HUDEP-2 (cell line): ENCODE measurements around the gene CTXN3.
"Not testable (repeated sequence)": the region's sequence is repeated elsewhere in the genome, so short reads cannot be mapped to it uniquely, and the experiment has no call there.

ENCODE experiments used
- DNase-seq, 76 experiments: peaks; one replicate each; lab custom pipeline; 2025; ENCODE audit not compliant: unreplicated experiment in 76 of 76; lab: John Stamatoyannopoulos, UW

Gene CTXN3

DNA sequence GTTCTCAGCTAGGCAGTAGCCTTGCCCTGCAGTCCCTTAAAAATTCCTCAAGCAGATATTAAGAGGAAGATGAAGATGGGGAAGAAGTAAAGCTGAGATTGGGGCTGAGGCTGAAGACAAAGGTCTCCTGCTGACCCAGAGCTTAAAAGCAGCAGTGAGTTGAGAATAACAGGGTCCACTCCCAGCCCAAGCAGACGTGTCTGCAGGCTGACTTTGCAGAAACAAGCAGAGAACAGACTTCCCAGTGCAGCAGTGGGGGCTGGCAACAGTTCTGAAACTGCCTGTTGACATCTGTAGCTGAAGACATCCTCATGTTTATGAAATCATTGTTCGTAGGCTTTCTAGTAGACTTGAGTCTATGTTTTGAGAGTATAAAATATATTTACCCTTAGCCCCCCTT is 1.1 kb downstream of the CTXN3 start:
- no peak for DNase-seq

DNA sequence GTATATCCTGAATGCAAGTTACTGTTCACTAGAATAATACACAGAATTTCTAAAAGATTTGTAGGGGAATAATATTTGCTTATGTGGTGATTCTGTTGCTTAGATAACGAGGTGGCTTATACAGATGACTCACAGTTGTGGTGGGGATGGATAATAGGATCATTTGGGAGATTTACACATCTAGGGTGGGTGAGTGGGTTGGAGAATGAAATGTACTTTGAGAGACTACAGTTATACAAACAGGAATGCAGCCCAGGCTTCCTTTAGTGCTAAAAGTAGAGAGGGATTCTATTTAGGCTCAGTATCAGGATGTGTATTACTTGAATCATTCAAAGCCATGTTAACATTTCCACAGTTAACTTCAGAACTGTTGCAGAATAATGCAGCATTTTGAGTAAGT is 1.8 kb downstream of the CTXN3 start:
- DNase-seq = no peak

DNA sequence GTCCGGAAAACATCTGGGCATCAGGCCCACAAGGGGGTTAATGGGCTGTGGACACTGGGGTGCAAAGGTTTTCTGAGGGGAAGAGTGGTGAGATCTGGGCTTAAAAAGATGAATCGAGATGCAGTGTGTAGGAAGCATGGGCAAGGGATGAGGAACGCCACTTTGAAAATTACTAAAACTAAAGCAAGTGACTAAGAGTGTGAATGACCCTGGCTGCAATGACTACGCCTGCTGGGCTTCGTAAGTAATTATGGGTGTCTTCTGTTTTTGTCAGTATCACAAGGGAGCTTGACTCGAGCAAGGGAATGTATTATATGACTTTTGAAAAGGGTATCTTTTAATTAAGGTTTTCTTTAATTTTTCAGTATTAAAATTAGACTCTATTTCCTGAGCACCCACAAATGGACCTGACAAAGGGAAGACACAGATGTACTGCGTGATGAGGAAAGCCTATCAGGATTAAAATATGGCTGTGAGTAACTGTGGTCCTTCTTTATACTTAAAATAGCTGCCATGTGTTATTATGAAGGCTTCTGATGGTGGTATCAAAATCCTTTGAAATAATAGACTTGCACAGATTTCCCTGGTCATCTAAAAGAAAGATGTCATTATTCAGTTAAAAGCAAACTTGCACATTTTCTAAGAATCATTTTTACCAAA is 4.2 kb downstream of the CTXN3 start:
- no peak for DNase-seq

DNA sequence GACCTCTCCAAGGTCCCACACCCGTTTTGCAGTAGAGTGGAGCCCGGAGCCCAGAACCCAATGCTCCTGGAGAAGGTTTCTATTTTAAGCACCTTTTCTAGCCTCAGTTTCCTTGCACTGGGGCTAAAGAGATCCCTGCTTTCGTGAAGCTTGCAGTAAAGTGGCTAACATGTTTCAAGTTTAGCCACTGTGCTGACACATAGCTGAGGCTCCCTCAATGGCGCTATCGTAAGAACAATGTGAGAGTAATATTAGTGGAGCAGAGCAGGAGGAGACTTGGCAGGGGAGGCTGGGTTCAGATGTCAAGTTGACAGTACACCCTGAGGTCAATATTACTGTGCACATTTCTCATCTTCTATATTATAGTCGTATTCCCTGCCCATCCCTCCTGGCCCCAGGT is 7.9 kb downstream of the CTXN3 start:
- no peak for DNase-seq

DNA sequence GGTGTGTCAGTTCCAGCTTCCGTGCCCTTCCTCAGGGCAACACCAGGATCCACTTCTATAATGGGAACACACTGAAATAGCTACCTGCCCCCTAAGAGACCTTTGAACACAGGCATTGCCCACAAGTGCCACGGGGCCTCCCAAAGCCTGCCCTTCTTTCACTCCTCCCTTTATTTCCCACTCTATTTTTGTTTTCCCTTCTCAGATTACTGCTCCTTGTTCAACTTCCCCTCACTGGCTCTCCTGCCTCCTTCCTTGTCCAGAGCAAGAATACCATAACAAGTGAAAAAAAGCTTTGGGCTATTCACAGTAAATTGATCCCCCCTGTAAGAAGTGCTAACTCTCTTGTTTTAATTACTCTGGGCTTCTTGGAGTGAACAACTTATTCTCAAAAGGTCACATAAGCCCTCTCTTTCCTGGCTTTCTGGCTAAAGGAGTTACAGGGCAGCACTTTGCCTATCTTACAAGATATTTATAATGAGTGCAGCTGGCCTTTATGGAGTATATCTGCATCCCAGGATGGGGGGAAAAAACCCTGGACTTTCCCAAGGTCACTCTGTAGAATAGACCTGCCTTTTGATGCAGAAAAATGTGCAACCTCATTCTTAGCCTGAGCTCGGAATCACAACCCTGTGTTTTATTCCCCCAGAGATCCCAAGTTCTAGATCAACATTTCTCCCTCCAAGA is 11.3 kb downstream of the CTXN3 start:
- no peak for DNase-seq

DNA sequence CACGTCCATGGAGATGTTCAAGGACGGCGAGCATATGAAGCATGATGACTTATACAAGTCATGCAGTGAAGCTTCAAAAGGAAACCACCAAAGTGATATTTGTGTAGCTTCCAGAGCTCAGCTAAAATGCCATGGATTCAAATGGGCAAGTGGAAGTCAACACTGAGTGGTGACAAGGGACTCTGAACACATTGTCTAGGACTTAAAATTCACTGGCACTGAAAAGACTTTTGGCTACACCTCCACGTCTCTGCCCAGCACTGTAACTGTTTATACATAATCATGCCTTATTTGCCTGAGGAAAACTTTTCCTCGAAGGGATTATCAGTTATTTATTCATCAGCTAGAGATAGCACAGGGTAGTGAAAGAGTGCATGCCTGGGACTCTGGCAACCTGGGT is 15.2 kb downstream of the CTXN3 start:
- no peak for DNase-seq

DNA sequence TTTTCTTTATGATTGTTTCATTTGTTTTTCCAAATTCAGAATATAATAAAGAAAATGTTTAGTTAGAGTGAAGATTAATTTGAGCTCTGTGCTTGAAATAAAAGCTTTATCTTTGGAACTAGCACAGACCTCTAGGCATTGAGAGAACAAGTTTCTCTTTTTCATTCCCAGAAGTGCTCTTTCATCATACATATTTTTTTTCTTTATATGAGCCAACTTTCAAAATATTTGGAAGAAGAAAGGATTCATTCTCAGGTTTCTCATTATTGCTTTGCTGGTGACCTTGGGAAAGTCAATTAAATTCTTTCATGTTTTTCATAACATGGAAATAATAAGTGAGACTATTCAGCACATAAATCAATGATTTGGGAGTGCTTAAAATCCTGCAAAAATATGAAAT is 16.8 kb downstream of the CTXN3 start:
- DNase-seq = no peak

DNA sequence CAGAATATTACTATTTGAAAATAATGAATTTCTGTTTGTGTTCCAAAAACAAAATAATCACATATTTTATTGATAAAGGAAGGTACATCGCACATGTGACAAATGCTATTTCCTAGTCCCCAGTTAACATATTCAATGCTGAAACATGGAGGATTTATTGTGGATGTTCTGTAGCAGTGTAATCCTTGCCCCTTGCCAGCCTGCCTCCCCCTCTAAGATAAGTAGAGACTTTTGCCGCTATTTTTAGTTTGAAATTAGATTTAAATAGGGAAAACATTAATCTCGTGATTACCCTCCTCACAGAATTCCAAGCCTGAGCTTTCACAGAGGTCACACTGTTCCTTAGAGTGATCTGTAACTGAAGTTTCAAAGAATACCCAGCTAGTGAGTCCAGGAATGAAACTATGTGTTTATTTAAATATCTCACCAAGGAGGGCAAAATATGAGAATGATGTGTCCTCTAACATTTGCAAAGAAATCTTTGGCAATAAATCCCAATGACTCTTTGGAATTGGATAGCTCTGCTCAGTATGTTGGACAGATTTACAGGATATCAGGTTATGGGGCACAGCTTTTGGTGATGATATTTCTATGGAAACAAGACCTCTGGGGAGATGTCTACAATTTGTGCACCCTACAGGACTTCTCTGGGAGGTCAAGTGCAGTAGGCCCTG is 17.3 kb downstream of the CTXN3 start:
- no peak for DNase-seq

DNA sequence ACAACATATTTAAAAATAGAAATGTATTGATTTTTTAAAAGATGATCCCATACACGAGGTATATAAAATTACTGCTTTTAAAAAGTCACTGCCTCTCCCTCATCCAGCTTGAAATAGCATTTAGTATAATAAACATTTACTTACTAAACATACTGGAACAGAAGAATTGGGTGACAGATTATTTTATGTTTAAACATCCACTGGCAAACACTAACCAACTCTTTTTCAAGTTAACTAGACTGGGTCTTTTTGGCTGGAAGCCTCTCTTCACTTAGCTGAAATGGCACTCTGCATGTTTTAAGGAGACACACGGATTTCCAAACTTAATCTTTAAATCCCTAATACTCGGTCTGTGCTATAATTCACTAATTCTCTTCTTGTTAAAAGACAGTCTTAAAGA is 19.0 kb downstream of the CTXN3 start:
- DNase-seq = no peak

DNA sequence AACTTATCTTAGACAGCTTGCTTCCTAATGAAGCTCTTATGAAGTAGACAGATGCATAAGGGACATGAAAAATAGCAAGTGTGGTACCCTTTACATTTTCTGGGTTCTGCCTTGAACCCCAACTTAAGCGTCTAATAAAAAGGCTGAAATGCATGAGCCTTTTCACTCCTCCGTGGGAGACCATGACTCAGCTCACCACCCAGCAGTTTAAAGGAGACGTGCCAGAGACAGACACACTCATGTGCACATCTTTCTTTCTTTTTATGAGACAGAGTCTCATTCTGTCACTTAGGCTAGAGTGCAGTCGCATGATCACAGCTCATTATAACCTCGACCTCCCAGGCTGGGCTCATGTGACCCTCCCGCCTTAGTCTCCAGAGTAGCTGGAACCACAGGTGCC is 22.3 kb downstream of the CTXN3 start:
- DNase-seq = no peak

DNA sequence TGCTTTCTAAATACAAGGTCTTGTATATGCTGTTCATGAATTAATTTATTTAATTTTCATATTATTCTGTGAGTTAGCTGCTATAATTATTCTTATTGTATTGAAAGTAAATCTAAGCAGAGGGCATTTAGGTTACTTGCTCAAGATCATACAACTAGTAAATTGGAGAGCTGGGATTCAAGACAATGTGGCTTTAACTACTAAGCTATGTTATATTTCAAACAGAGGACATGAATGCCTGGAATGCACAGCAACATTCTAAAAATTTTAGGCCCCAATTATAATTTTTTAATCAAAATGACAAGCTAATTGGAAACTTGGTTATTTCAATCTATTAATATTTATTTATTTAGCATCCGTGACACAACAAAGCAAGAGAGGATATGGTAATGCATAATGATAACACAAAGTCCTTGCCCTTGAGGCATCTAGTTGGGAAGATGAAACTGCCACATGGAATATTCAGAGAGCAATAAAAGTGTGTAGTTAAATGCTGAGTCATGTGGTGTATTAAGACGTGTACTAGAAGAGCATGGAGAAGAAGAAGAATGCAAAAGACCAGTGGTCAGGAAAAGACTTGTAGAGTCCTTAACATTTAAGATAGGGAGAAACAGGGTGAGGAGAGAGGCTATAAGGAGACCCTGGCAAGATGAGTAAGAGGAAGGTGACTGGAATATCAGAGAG is 24.4 kb downstream of the CTXN3 start:
- DNase-seq = no peak

DNA sequence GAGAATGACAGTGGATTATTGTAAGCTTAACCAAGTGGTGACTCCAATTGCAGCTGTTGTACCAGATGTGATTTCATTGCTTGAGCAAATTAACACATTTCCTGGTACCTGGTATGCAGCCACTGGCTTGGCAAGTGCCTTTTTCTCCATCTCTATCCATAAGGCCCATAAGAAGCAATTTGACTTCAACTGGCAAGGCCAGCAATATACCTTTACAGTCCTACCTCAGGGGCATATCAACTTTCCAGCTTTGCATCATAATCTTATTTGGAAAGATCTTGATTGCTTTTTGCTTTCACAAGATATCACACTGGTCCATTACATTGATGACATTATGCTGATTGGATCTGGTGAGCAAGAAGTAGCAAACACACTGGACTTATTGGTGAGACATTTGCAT is 28.1 kb downstream of the CTXN3 start:
- not testable (repeated sequence) for DNase-seq

DNA sequence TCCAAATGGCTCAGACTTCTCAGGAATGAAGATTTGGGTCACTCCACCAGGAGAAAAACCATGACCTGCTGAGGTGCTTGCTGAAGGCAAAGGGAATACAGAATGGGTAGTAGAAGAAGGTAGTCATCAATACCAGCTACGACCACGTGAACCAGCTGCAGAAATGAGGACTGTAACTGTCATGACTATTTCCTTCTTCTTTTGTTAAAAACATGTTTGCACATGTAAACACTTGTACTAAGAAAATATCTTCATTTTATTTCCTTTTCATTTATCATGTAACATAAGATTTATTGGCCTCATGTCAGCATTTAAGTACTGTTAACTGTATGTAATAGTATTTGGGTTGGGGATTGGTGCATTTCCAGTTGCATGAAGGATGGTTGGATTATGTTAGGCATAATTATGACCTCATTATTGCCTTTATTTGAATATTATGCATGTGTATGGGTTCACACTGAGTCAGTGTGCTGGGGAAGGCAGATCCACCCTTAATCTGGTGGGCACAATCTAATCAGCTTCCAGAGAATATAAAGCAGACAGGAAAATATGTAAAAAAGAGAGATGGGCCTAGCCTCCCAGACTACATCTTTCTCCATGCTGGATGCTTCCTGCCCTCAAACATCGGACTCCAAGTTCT is 30.9 kb downstream of the CTXN3 start:
- not testable (repeated sequence) for DNase-seq

DNA sequence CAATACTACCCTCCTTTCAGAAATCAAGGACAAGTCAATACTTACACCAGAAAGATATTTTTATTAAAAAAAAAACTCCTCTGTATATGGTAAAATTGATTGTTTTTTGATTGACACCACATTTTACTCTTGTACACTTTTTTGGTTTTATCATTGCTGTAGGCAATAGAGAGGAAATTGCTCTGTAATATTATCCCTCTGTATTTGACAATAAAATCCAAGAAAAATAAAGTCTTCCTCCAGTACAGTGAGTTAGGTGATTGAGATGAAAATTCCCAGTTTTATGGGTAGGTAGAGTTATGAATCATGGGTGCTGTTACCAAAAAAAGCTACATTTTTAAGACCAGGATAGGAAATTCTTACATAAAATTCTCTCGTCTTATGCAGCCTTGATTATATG is 31.7 kb downstream of the CTXN3 start:
- DNase-seq = no peak

DNA sequence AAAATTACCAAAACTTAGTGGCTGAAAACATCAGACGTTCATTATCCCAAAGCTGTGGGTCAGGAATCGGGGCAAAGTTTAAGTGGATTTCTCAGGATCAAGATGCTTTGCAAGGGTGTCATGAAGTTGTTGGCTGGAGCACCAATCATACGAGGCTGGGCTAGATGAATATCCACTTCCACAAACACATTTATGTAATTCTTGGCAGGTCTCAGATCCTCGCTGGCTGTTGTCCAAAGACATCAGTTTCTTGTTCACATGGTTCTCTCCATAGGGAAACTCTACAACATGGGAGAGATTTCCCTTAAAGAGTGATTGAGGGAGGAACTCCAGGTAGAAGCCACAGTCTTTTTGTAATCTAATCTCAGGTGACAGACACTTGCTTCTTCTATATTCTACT is 34.1 kb downstream of the CTXN3 start:
- DNase-seq = no peak

DNA sequence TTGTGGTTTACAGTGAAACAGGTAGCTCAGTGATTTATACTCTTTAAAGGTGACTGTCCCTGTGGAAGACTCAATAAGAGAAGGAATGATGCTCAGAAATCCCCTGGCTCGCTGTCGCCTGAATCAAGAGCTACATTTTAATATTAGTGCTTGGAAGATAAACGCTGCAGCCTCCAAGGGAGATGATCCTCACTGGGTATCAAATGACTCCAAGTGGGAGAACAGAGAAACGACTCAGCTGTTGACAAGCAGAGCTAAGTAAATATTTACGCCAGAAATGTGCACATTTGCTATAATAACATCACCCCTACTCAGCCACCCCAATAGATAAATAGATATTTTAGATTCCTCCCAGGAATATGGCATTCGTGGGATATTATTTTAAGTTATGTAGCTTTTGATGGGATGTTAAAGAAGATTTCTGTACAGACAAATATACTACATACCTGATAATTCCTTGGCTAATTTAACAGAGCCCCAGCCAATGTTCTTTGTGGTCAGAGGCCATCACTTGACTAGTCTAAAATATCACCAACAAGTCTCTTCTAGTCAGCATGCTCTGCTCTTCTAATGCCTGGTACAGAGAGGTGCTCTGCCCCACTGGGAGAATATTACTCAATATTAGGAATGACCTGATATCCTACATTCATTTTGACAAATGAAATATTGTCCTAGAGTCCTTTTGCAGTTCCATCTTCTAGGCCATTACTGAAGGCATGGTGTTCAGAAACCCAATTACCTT is 36.0 kb downstream of the CTXN3 start:
- no peak for DNase-seq

DNA sequence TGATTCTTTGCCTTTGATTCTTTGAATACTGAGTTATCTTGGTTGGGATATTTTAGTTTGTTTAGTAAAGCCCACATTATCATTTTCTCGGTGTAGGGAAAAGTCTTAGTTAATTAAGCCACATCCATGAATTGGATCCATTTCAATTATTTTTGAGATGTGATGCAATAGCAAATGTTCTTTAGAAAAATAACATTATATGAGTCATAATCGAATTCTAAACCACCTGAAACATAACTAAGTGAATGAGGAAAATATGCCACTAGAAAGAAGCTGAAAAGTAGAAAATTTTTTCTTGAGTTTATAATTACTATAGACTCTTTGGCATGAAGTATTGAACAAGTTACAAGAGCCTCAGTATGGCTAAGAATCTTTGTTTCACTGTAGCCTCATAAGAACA is 36.8 kb downstream of the CTXN3 start:
- no peak for DNase-seq

DNA sequence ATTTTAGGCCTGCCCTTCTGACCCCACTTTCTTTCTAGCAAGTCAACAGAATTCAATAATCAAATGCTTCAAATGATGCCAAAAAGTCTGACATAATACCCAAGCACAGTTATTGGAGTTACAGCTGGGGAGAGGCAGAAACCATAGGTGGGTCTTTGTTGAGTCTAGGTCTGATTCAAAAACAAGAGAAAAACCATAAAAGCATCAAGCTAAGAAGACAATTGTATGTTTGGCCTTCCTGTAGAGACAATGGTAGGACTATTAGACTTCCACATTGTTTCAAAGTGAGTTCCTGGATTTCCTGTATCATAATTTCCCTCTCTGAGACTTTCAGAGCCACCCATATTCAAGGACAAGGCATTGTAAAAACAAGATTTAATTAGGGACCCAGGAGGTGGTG is 37.5 kb downstream of the CTXN3 start:
- DNase-seq = no peak

DNA sequence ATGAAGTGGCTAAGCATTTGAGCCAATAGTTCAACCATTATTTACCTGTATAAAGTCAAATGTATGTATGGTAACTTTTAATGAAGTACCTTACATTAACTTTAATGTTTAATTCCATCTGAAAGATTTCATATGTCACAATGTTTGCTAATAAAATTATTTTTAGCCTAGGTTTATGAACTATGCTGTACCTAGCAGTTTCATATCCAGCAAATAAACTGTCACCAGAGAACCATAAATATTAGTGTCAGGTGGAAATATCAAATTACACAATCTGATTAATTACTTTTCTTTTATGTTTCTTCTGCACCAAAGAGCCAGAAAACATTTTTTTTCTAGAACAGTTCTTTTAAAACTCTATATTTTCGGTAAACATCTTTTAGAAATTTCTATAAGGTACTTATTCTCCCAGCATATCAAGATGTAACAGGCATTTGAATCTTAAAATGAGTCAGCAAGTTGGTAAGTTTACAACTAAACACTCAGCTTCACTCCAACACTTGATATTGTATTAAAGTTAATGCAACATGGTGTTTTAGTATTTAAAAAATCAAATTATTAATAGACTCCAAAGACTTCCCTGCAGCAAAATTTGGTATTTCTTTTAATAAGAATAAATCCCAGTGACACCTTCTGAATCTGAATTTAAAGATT is 45.8 kb downstream of the CTXN3 start:
- DNase-seq = no peak

DNA sequence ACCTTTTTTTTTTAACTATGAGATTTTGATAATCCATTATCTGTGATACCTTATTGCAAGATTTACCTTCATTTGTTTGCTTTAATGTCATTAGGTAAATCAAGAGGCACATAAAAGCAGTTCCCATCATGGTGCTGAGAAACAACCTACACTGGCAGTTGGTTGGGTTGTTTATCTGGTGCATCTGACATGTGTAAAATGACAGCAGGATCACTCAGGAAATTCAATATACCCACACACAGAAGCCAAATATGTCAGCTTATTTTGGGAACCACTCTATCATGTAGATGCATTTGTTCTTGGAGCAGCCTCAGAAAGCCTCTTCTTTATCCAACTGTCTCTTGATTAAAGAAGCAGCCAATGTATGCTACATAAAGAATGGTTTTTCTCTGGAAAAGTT is 46.5 kb downstream of the CTXN3 start:
- DNase-seq = no peak
